Thyroid gland (tissue), 4 donors: ENCODE measurements around the gene IFITM1. TPM values are rescaled to one million over a fixed set of nuclear protein-coding genes. Genes with fewer than 3 reads are reported as not detected.
"Not testable (repeated sequence)": the region's sequence is repeated elsewhere in the genome, so short reads cannot be mapped to it uniquely, and the experiment has no call there.

Experiments
- DNase-seq, 2 donors: peaks; one replicate each; pipeline ENCODE4 v3.0.0-alpha.2; 2019
- H3K27ac ChIP-seq, 3 donors: fragments of 200-600 bp; sonication (generic); 1 replicate in 2 of 3; 2 replicates in 1 of 3; pipeline ENCODE4 v1.5.1; 2016 to 2019; ENCODE audit warnings: mild to moderate bottlenecking in 1 of 3, moderate library complexity in 1 of 3
- H3K27me3 ChIP-seq: fragments of 200-600 bp; sonication (generic); one replicate; pipeline ENCODE4 v1.5.1; 2019
- H3K36me3 ChIP-seq, 2 donors: fragments of 200-600 bp; sonication (generic); one replicate each; pipeline ENCODE4 v1.5.1; 2016 to 2019
- H3K4me1 ChIP-seq, 2 donors: fragments of 200-600 bp; sonication (generic); one replicate each; pipeline ENCODE4 v1.5.1; 2017 to 2019
- H3K4me3 ChIP-seq, 3 donors: fragments of 200-600 bp; sonication (generic); replicated peaks in 1 of 3; 1 replicate in 2 of 3; 2 replicates in 1 of 3; pipeline ENCODE4 v1.5.1; 2016; ENCODE audit warnings: mild to moderate bottlenecking in 1 of 3
- H3K9me3 ChIP-seq: fragments of 200-600 bp; sonication (generic); one replicate; pipeline ENCODE4 v1.5.1; 2017
- CTCF ChIP-seq, 6 experiments: fragments of 200-600 bp in 3 of 6; fragments of 450-650 bp in 3 of 6; sonication (generic) in 3 of 6; IDR thresholded peaks; one replicate each; pipeline ENCODE4 v1.5.1; 2016 to 2019; ENCODE audit warnings: antibody characterized with exemption in 6 of 6, mild to moderate bottlenecking in 2 of 6, inconsistent platforms in 1 of 6, moderate library complexity in 1 of 6
- POLR2A ChIP-seq, 2 donors: fragments of 450-650 bp; IDR thresholded peaks; one replicate each; pipeline ENCODE4 v1.6.1; 2017; ENCODE audit warnings: antibody characterized with exemption in 2 of 2, mild to moderate bottlenecking in 2 of 2, moderate library complexity in 1 of 2
- WGBS, 2 donors: methylation state at CpG; one replicate each; pipeline ENCODE4 v1.1.5; 2017; 5-methylcytosine and 5-hydroxymethylcytosine counted together
- intact Hi-C: fragments of 100-400 bp; cut with DNase I; formaldehyde crosslinking; loops from one replicate; pipeline ENCODE4 v1.15.1; 2023
- total RNA-seq, 4 donors: library from RNA; depleted of rRNA; stranded (reverse); fragments of >200 nt; gene quantifications; one replicate each; pipeline ENCODE4 v1.2.3, GENCODE V29; 2016

The IFITM1 gene
- total RNA-seq, 4 donors from 2014 or later, result 94.3 to 163 (median 103) TPM

- Histone ChIP-seq H3K36me3 (no peaks in the 10 kb centered on the region), H3K27ac (no peak overlapping the region), H3K4me1 (peaks cover 10% of the 10 kb centered on the region in 2 donors), H3K4me3 (no peak overlapping the region), H3K9me3 (no peaks in the 10 kb centered on the region), H3K27me3 (no peaks in the 10 kb centered on the region)
- TF ChIP-seq CTCF (IDR thresholded peaks at IDR 0.05) (no peak), POLR2A (IDR thresholded peaks at IDR 0.05) (no peak)
- DNase-seq, result no peak
- intact Hi-C loops, result loop anchor here (5.0 kb wide), 1 partner anchor 52 kb away; the partner anchor contains the start of gene IFITM2
- 80 to 92% methylated on average over 5 of the region's 5 CpGs for WGBS, 2 donors
These were observed 45.4 kb downstream of the IFITM1 start for GRCh38 chr11:359181-359714.

GRCh38 chr11:360326-361280 is 46.8 kb downstream of the IFITM1 start:
- no peak overlapping the region for H3K27ac ChIP-seq
- no peaks in the 10 kb centered on the region for H3K9me3 ChIP-seq
- H3K4me1 ChIP-seq, result peaks cover 3% of the 10 kb centered on the region in 2 donors
- no peak overlapping the region for H3K4me3 ChIP-seq
- 82 to 89% methylated on average over 21 to 22 of the region's 22 CpGs for WGBS, 2 donors
- no peaks in the 10 kb centered on the region for H3K27me3 ChIP-seq
- no peaks in the 10 kb centered on the region for H3K36me3 ChIP-seq
- DNase-seq, result no peak
- TF ChIP-seq POLR2A (IDR thresholded peaks at IDR 0.05) (no peak), CTCF (IDR thresholded peaks at IDR 0.05) (no peak)
- intact Hi-C loops, result no loop called here

GRCh38 chr11:362642-363442 is 49.0 kb downstream of the IFITM1 start:
- Histone ChIP-seq H3K4me1 (no peaks in the 10 kb centered on the region), H3K36me3 (no peaks in the 10 kb centered on the region), H3K4me3 (no peak overlapping the region), H3K27me3 (peaks cover 9% of the 10 kb centered on the region), H3K9me3 (no peaks in the 10 kb centered on the region), H3K27ac (no peak overlapping the region)
- no peak for DNase-seq
- TF ChIP-seq CTCF (IDR thresholded peaks at IDR 0.05), result no peak
- no peak for TF ChIP-seq POLR2A (IDR thresholded peaks at IDR 0.05)
- intact Hi-C loops, result no loop called here
- 79 to 83% methylated on average over 7 to 17 of the region's 36 CpGs for WGBS, 2 donors

GRCh38 chr11:363443-363805 is 49.6 kb downstream of the IFITM1 start:
- H3K4me1 ChIP-seq, intact Hi-C loops, DNase-seq, H3K9me3 ChIP-seq, H3K27ac ChIP-seq, H3K4me3 ChIP-seq, H3K36me3 ChIP-seq: not testable (repeated sequence)
- 82% methylated on average over 16 of the region's 22 CpGs; no CpG with 5 or more reads in 1 of the 2 donors for WGBS, 2 donors
- peaks cover 15% of the 10 kb centered on the region for H3K27me3 ChIP-seq

- Histone ChIP-seq H3K9me3 (no peaks in the 10 kb centered on the region), H3K4me1 (peaks cover 0 to 8% of the 10 kb centered on the region in 2 donors), H3K27ac (no peak overlapping the region), H3K4me3 (no peak overlapping the region), H3K27me3 (peaks cover 20% of the 10 kb centered on the region), H3K36me3 (no peaks in the 10 kb centered on the region)
- TF ChIP-seq POLR2A (IDR thresholded peaks at IDR 0.05) (no peak), CTCF (IDR thresholded peaks at IDR 0.05) (peak in 3 of 6 experiments; percentile 11 to 38 (median 25))
- 77 to 78% methylated on average over 11 to 16 of the region's 24 CpGs for WGBS, 2 donors
- intact Hi-C loops, result no loop called here
- DNase-seq, result peak; percentile 19 to 36
These were observed 50.3 kb downstream of the IFITM1 start for GRCh38 chr11:363948-364761.
